Liver (tissue), 3 donors: ENCODE results near the gene EFR3B.

Experiments
- EGR1 ChIP-seq, 2 donors: IDR thresholded peaks; 2 replicates each; pipeline ENCODE4 v1.6.1; 2016 to 2018; ENCODE audit warnings: antibody characterized with exemption in 2 of 2, low read depth in 2 of 2
- FOXA1 ChIP-seq: IDR thresholded peaks from 2 replicates; pipeline ENCODE4 v1.6.1; 2016; ENCODE audit warnings: antibody characterized with exemption
- RAD21 ChIP-seq, 2 donors: IDR thresholded peaks; 2 replicates each; pipeline ENCODE4 v1.6.1; 2016; ENCODE audit warnings: antibody characterized with exemption in 2 of 2, mild to moderate bottlenecking in 2 of 2
- SP1 ChIP-seq: IDR thresholded peaks from 2 replicates; pipeline ENCODE4 v1.6.1; 2018; ENCODE audit warnings: antibody characterized with exemption, mild to moderate bottlenecking
- TAF1 ChIP-seq: conservative IDR thresholded peaks from 2 replicates; pipeline ENCODE4 v1.6.1; 2016; ENCODE audit warnings: antibody characterized with exemption, mild to moderate bottlenecking
- YY1 ChIP-seq: IDR thresholded peaks from 2 replicates; pipeline ENCODE4 v1.6.1; 2016; ENCODE audit warnings: antibody characterized with exemption, mild to moderate bottlenecking
- TF ChIP-seq, protein P1 (sequence below): IDR thresholded peaks from 2 replicates; pipeline ENCODE4 v1.6.1; 2016; ENCODE audit warnings: antibody characterized with exemption
- TF ChIP-seq, protein P2 (sequence below): fragments of 150-350 bp; IDR thresholded peaks from 2 replicates; pipeline ENCODE4 v1.5.1; 2017; ENCODE audit warnings: improper control_type of control experiment, low read depth, low read length; ENCODE audit not compliant: missing input control
- TF ChIP-seq, protein P3 (sequence below): IDR thresholded peaks from 2 replicates; pipeline ENCODE4 v1.6.1; 2016; ENCODE audit warnings: antibody characterized with exemption
- TF ChIP-seq, protein P4 (sequence below): IDR thresholded peaks from 2 replicates; pipeline ENCODE4 v1.6.1; 2016; ENCODE audit warnings: antibody characterized with exemption, mild to moderate bottlenecking
- donor health status: healthy.
- donor health status: healthy.

DNA sequence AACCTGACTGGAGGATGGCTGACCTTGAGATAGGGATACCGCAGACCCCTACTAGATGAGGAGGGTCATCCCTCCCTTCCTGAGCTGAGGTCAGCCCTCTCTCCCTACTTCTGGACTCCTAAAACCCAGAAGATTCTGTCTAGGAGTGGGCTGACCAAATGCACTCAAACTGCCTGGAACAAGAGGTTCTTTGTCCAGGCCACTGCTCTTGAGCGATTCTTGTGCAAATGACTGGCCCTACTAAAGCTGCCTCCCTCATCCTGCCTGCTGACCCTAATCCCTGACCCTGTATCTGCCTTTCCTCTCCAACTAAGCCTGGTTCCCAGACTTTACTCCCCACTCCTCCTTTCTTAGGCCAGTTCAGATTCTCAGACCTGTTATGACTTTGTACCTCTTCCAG is 56.2 kb downstream of the EFR3B start:
- TF ChIP-seq, protein P1, sequence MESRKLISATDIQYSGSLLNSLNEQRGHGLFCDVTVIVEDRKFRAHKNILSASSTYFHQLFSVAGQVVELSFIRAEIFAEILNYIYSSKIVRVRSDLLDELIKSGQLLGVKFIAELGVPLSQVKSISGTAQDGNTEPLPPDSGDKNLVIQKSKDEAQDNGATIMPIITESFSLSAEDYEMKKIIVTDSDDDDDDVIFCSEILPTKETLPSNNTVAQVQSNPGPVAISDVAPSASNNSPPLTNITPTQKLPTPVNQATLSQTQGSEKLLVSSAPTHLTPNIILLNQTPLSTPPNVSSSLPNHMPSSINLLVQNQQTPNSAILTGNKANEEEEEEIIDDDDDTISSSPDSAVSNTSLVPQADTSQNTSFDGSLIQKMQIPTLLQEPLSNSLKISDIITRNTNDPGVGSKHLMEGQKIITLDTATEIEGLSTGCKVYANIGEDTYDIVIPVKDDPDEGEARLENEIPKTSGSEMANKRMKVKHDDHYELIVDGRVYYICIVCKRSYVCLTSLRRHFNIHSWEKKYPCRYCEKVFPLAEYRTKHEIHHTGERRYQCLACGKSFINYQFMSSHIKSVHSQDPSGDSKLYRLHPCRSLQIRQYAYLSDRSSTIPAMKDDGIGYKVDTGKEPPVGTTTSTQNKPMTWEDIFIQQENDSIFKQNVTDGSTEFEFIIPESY, result no peak
- TF ChIP-seq YY1 (no peak), TAF1 (no peak), SP1 (no peak), FOXA1 (no peak), EGR1 (IDR thresholded peaks at IDR 0.05; ENCODE audit: low read depth in 2 of 2) (no peak), RAD21 (IDR thresholded peaks at IDR 0.05) (no peak)
- TF ChIP-seq, protein P2, sequence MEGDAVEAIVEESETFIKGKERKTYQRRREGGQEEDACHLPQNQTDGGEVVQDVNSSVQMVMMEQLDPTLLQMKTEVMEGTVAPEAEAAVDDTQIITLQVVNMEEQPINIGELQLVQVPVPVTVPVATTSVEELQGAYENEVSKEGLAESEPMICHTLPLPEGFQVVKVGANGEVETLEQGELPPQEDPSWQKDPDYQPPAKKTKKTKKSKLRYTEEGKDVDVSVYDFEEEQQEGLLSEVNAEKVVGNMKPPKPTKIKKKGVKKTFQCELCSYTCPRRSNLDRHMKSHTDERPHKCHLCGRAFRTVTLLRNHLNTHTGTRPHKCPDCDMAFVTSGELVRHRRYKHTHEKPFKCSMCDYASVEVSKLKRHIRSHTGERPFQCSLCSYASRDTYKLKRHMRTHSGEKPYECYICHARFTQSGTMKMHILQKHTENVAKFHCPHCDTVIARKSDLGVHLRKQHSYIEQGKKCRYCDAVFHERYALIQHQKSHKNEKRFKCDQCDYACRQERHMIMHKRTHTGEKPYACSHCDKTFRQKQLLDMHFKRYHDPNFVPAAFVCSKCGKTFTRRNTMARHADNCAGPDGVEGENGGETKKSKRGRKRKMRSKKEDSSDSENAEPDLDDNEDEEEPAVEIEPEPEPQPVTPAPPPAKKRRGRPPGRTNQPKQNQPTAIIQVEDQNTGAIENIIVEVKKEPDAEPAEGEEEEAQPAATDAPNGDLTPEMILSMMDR, result no peak
- TF ChIP-seq, protein P3, sequence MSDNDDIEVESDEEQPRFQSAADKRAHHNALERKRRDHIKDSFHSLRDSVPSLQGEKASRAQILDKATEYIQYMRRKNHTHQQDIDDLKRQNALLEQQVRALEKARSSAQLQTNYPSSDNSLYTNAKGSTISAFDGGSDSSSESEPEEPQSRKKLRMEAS, result no peak
- TF ChIP-seq, protein P4, sequence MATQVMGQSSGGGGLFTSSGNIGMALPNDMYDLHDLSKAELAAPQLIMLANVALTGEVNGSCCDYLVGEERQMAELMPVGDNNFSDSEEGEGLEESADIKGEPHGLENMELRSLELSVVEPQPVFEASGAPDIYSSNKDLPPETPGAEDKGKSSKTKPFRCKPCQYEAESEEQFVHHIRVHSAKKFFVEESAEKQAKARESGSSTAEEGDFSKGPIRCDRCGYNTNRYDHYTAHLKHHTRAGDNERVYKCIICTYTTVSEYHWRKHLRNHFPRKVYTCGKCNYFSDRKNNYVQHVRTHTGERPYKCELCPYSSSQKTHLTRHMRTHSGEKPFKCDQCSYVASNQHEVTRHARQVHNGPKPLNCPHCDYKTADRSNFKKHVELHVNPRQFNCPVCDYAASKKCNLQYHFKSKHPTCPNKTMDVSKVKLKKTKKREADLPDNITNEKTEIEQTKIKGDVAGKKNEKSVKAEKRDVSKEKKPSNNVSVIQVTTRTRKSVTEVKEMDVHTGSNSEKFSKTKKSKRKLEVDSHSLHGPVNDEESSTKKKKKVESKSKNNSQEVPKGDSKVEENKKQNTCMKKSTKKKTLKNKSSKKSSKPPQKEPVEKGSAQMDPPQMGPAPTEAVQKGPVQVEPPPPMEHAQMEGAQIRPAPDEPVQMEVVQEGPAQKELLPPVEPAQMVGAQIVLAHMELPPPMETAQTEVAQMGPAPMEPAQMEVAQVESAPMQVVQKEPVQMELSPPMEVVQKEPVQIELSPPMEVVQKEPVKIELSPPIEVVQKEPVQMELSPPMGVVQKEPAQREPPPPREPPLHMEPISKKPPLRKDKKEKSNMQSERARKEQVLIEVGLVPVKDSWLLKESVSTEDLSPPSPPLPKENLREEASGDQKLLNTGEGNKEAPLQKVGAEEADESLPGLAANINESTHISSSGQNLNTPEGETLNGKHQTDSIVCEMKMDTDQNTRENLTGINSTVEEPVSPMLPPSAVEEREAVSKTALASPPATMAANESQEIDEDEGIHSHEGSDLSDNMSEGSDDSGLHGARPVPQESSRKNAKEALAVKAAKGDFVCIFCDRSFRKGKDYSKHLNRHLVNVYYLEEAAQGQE, result no peak
